HepG2 (cell line): Measurements from ENCODE around the gene LEPR. TPM values are rescaled to one million over a fixed set of nuclear protein-coding genes. Genes with fewer than 3 reads are reported as not detected.
A peak's percentile ranks its signal among the peaks of the same experiment; 100 is the strongest.

ENCODE experiments used
- BRCA1 ChIP-seq: sonication (generic); formaldehyde crosslinking; IDR thresholded peaks from 2 replicates; pipeline ENCODE4 v1.4.0; 2020; ENCODE audit warnings: missing genetic modification reagents
- DNMT1 ChIP-seq: sonication (generic); formaldehyde crosslinking; IDR thresholded peaks from 2 replicates; pipeline ENCODE4 v1.5.1; 2020; ENCODE audit warnings: mild to moderate bottlenecking, missing genetic modification reagents
- DRAP1 ChIP-seq: IDR thresholded peaks from 2 replicates; pipeline ENCODE4 v1.6.1; 2016; ENCODE audit warnings: missing genetic modification reagents, missing compliant biosample characterization
- KDM2A ChIP-seq: sonication (generic); formaldehyde crosslinking; IDR thresholded peaks from 2 replicates; pipeline ENCODE4 v1.4.0; 2020; ENCODE audit warnings: low read depth, missing genetic modification reagents, borderline replicate concordance
- MIER3 ChIP-seq: IDR thresholded peaks from 2 replicates; pipeline ENCODE4 v1.6.1; 2016; ENCODE audit warnings: missing compliant biosample characterization, borderline replicate concordance
- RAD21 ChIP-seq: fragments of 450-650 bp; formaldehyde crosslinking; IDR thresholded peaks from 2 replicates; pipeline ENCODE4 v1.5.0; 2020; ENCODE audit warnings: mild to moderate bottlenecking
- SP2 ChIP-seq: sonication (generic); formaldehyde crosslinking; IDR thresholded peaks from 2 replicates; pipeline ENCODE4 v1.5.1; 2020; ENCODE audit warnings: mild to moderate bottlenecking, missing genetic modification reagents
- ZKSCAN1 ChIP-seq: fragments of 150-350 bp; IDR thresholded peaks from 2 replicates; pipeline ENCODE4 v1.6.1; 2014; ENCODE audit warnings: low read length
- ZNF318 ChIP-seq: sonication (generic); formaldehyde crosslinking; IDR thresholded peaks from 2 replicates; pipeline ENCODE4 v1.4.0; 2020; ENCODE audit warnings: mild to moderate bottlenecking, missing genetic modification reagents
- ZNF34 ChIP-seq: sonication (generic); formaldehyde crosslinking; IDR thresholded peaks from 2 replicates; pipeline ENCODE4 v1.4.0; 2020; ENCODE audit warnings: mild to moderate bottlenecking, missing genetic modification reagents, borderline replicate concordance
- ZNF609 ChIP-seq: sonication (generic); formaldehyde crosslinking; IDR thresholded peaks from 2 replicates; pipeline ENCODE4 v1.4.0; 2020; ENCODE audit warnings: mild to moderate bottlenecking, missing genetic modification reagents, borderline replicate concordance
- polyA plus RNA-seq, 8 experiments: library from polyadenylated mRNA; depleted of rRNA in 3 of 8; stranded (reverse) in 7 of 8; unstranded in 1 of 8; fragments of >200 nt; fragmentation: Illumina TruSeq in 4 of 8; extraction: Trizol in 4 of 8; gene quantifications; 2 replicates each; pipeline versions ENCODE4 v1.2.1 to v1.2.3, GENCODE V29; 2011 to 2016; ENCODE audit warnings: low read depth in 4 of 8, missing spikeins in 1 of 8, mixed read lengths in 1 of 8; ENCODE audit not compliant: insufficient read depth in 1 of 8
- total RNA-seq, 5 experiments: library from RNA; depleted of rRNA; stranded (reverse); fragments of >200 nt; fragmentation: Illumina TruSeq; extraction: Trizol; gene quantifications; 2 replicates each; pipeline ENCODE4 v1.2.3, GENCODE V29; 2016; ENCODE audit warnings: low read depth in 1 of 5
- TF ChIP-seq, protein P1 (sequence below): sonication (generic); formaldehyde crosslinking; IDR thresholded peaks from 2 replicates; pipeline ENCODE4 v1.8.0; 2022; ENCODE audit warnings: mild to moderate bottlenecking, missing genetic modification reagents

The LEPR gene
- total and polyA plus RNA-seq, 2 of the 13 experiments (the other 11 are each of a cell fraction or from before 2014, with no cell fraction given), result 0.60 to 1.7 TPM

- TF ChIP-seq DRAP1 (CRISPR knock-in tag) (peak; percentile 30; the same call in 1 of the 2 replicates), ZKSCAN1 (no peak), ZNF318 (CRISPR knock-in tag) (0 out of 2 replicates have a peak, but pooled peaks have one; percentile 71), BRCA1 (CRISPR knock-in tag) (no peak), DNMT1 (CRISPR knock-in tag) (no peak), KDM2A (CRISPR knock-in tag) (no peak; the same call in 1 of the 2 replicates), ZNF609 (CRISPR knock-in tag) (peak; percentile 57; the same call in 1 of the 2 replicates), RAD21 (CRISPR knock-in tag) (no peak), SP2 (CRISPR knock-in tag) (no peak), ZNF34 (CRISPR knock-in tag) (no peak), MIER3 (no peak)
- TF ChIP-seq, protein P1, sequence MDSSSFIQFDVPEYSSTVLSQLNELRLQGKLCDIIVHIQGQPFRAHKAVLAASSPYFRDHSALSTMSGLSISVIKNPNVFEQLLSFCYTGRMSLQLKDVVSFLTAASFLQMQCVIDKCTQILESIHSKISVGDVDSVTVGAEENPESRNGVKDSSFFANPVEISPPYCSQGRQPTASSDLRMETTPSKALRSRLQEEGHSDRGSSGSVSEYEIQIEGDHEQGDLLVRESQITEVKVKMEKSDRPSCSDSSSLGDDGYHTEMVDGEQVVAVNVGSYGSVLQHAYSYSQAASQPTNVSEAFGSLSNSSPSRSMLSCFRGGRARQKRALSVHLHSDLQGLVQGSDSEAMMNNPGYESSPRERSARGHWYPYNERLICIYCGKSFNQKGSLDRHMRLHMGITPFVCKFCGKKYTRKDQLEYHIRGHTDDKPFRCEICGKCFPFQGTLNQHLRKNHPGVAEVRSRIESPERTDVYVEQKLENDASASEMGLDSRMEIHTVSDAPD (CRISPR knock-in tag), result no peak
These were observed 533 bp upstream of the LEPR start (continued) for GRCh38 chr1:65419681-65420589.
